ENCODE measurements around the gene CCDC88C. TPM values are rescaled to one million over a fixed set of nuclear protein-coding genes. Genes with fewer than 3 reads are reported as not detected.

The CCDC88C gene
- total RNA-seq, 2 experiments from 2014 or later, result 206 to 209 TPM

GRCh38 chr14:91390165-91390778, 27.3 kb downstream of the CCDC88C start:
- Mint-ChIP-seq H3K4me1 (peaks cover 68% of the 10 kb centered on the region), H3K27ac (peak overlapping the region; percentile 50), H3K27me3 (no peaks in the 10 kb centered on the region), H3K9me3 (no peaks in the 10 kb centered on the region), H3K4me3 (no peak overlapping the region), H3K36me3 (peaks cover 22% of the 10 kb centered on the region)
- POLR2A ChIA-PET, result interaction anchor here (0.8 kb wide), 1 partner anchor 26 kb away, joined by 3 read pairs; no protein-coding TSS in a partner anchor
- no peak for ATAC-seq (ENCODE audit: low read depth)
- no peak for DNase-seq

- H3K9me3 Mint-ChIP-seq, result no peaks in the 10 kb centered on the region
- peaks cover 19% of the 10 kb centered on the region for H3K36me3 Mint-ChIP-seq
- peak overlapping the region; percentile 61 for H3K27ac Mint-ChIP-seq
- POLR2A ChIA-PET, result interaction anchor here (1.0 to 1.1 kb wide), 2 partner anchors 12 to 27 kb away, joined by 3 read pairs; no protein-coding TSS in a partner anchor
- no peak overlapping the region for H3K4me3 Mint-ChIP-seq
- no peak for DNase-seq
- H3K4me1 Mint-ChIP-seq, result peaks cover 70% of the 10 kb centered on the region
- no peak for ATAC-seq (ENCODE audit: low read depth)
- H3K27me3 Mint-ChIP-seq, result no peaks in the 10 kb centered on the region
Measured at GRCh38 chr14:91389150-91389549, 28.5 kb downstream of the CCDC88C start.

GRCh38 chr14:91388551-91388975, 29.1 kb downstream of the CCDC88C start:
- POLR2A ChIA-PET, result interaction anchor here (1.0 to 1.3 kb wide), 5 partner anchors 9 to 27 kb away, joined by 3 to 8 read pairs (median 3); no protein-coding TSS in a partner anchor
- Mint-ChIP-seq H3K27ac (peak overlapping the region; percentile 61), H3K36me3 (peaks cover 19% of the 10 kb centered on the region), H3K4me1 (peaks cover 68% of the 10 kb centered on the region), H3K27me3 (no peaks in the 10 kb centered on the region), H3K4me3 (peak overlapping the region; percentile 28), H3K9me3 (no peaks in the 10 kb centered on the region)
- DNase-seq, result no peak
- peak; percentile 74 for ATAC-seq (ENCODE audit: low read depth)

GRCh38 chr14:91387951-91388381, 29.7 kb downstream of the CCDC88C start:
- peak overlapping the region; percentile 61 for H3K27ac Mint-ChIP-seq
- H3K27me3 Mint-ChIP-seq, result no peaks in the 10 kb centered on the region
- peak overlapping the region; percentile 28 for H3K4me3 Mint-ChIP-seq
- ATAC-seq (ENCODE audit: low read depth) (no peak), DNase-seq (no peak)
- H3K9me3 Mint-ChIP-seq, result no peaks in the 10 kb centered on the region
- peaks cover 70% of the 10 kb centered on the region for H3K4me1 Mint-ChIP-seq
- POLR2A ChIA-PET, result interaction anchor here (1.1 to 1.3 kb wide), 4 partner anchors 9 to 27 kb away, joined by 3 to 8 read pairs (median 5); no protein-coding TSS in a partner anchor
- peaks cover 19% of the 10 kb centered on the region for H3K36me3 Mint-ChIP-seq

- ATAC-seq (ENCODE audit: low read depth) (peak; percentile 28), DNase-seq (no peak)
- no peaks in the 10 kb centered on the region for H3K9me3 Mint-ChIP-seq
- peak overlapping the region; percentile 38 for H3K27ac Mint-ChIP-seq
- peaks cover 15% of the 10 kb centered on the region for H3K36me3 Mint-ChIP-seq
- POLR2A ChIA-PET, result interaction anchor here (1.0 to 1.4 kb wide), 6 partner anchors 10 to 28 kb away, joined by 3 to 8 read pairs (median 6); no protein-coding TSS in a partner anchor
- peaks cover 72% of the 10 kb centered on the region for H3K4me1 Mint-ChIP-seq
- no peaks in the 10 kb centered on the region for H3K27me3 Mint-ChIP-seq
- H3K4me3 Mint-ChIP-seq, result peak overlapping the region; percentile 40
Measured at GRCh38 chr14:91387169-91387835, 30.3 kb downstream of the CCDC88C start.

GRCh38 chr14:91385697-91386096, 31.9 kb downstream of the CCDC88C start:
- H3K4me1 Mint-ChIP-seq, result peaks cover 70% of the 10 kb centered on the region
- no peak overlapping the region for H3K27ac Mint-ChIP-seq
- DNase-seq, result no peak
- H3K36me3 Mint-ChIP-seq, result peaks cover 23% of the 10 kb centered on the region
- H3K9me3 Mint-ChIP-seq, result no peaks in the 10 kb centered on the region
- H3K4me3 Mint-ChIP-seq, result no peak overlapping the region
- ATAC-seq (ENCODE audit: low read depth), result no peak
- POLR2A ChIA-PET, result interaction anchor here (0.6 to 0.9 kb wide), 3 partner anchors 11 to 1193 kb away, joined by 3 read pairs; no protein-coding TSS in a partner anchor
- H3K27me3 Mint-ChIP-seq, result no peaks in the 10 kb centered on the region

GRCh38 chr14:91385224-91385623, 32.4 kb downstream of the CCDC88C start:
- H3K27ac Mint-ChIP-seq, result peak overlapping the region; percentile 28
- H3K9me3 Mint-ChIP-seq, result no peaks in the 10 kb centered on the region
- ATAC-seq (ENCODE audit: low read depth) (no peak), DNase-seq (no peak)
- peaks cover 70% of the 10 kb centered on the region for H3K4me1 Mint-ChIP-seq
- peaks cover 22% of the 10 kb centered on the region for H3K36me3 Mint-ChIP-seq
- H3K27me3 Mint-ChIP-seq, result no peaks in the 10 kb centered on the region
- POLR2A ChIA-PET, result interaction anchor here (0.6 to 0.9 kb wide), 2 partner anchors 13 to 1193 kb away, joined by 3 read pairs; no protein-coding TSS in a partner anchor
- H3K4me3 Mint-ChIP-seq, result no peak overlapping the region

- H3K27me3 Mint-ChIP-seq, result no peaks in the 10 kb centered on the region
- no peak for DNase-seq
- peaks cover 72% of the 10 kb centered on the region for H3K4me1 Mint-ChIP-seq
- H3K27ac Mint-ChIP-seq, result no peak overlapping the region
- H3K4me3 Mint-ChIP-seq, result no peak overlapping the region
- no peaks in the 10 kb centered on the region for H3K9me3 Mint-ChIP-seq
- no peak for ATAC-seq (ENCODE audit: low read depth)
- H3K36me3 Mint-ChIP-seq, result peaks cover 26% of the 10 kb centered on the region
- POLR2A ChIA-PET, result no interaction called here
Measured at GRCh38 chr14:91383439-91383838, 34.2 kb downstream of the CCDC88C start.

- Mint-ChIP-seq H3K4me1 (peaks cover 72% of the 10 kb centered on the region), H3K27ac (peak overlapping the region; percentile 35), H3K4me3 (no peak overlapping the region), H3K36me3 (peaks cover 22% of the 10 kb centered on the region), H3K27me3 (no peaks in the 10 kb centered on the region), H3K9me3 (no peaks in the 10 kb centered on the region)
- POLR2A ChIA-PET, result no interaction called here
- ATAC-seq (ENCODE audit: low read depth), result no peak
- DNase-seq, result no peak
Measured at GRCh38 chr14:91381801-91382670, 35.6 kb downstream of the CCDC88C start.

GRCh38 chr14:91380610-91381371, 36.8 kb downstream of the CCDC88C start:
- no peak overlapping the region for H3K4me3 Mint-ChIP-seq
- H3K36me3 Mint-ChIP-seq, result peaks cover 22% of the 10 kb centered on the region

GRCh38 chr14:91380123-91380522, 37.5 kb downstream of the CCDC88C start:
- Mint-ChIP-seq H3K36me3 (peaks cover 22% of the 10 kb centered on the region), H3K9me3 (no peaks in the 10 kb centered on the region), H3K27ac (peak overlapping the region; percentile 35), H3K4me3 (no peak overlapping the region), H3K27me3 (no peaks in the 10 kb centered on the region), H3K4me1 (peaks cover 84% of the 10 kb centered on the region)
- ATAC-seq (ENCODE audit: low read depth) (no peak), DNase-seq (no peak)
- POLR2A ChIA-PET, result no interaction called here

More at GRCh38 chr14:91380610-91381371, 36.8 kb downstream of the CCDC88C start:
- Mint-ChIP-seq H3K4me1 (peaks cover 78% of the 10 kb centered on the region), H3K27me3 (no peaks in the 10 kb centered on the region), H3K27ac (peak overlapping the region; percentile 63), H3K9me3 (no peaks in the 10 kb centered on the region)
- no peak for DNase-seq
- no peak for ATAC-seq (ENCODE audit: low read depth)
- POLR2A ChIA-PET, result no interaction called here

GRCh38 chr14:91379579-91379932, 38.1 kb downstream of the CCDC88C start:
- POLR2A ChIA-PET, result interaction anchor here (0.8 to 8.6 kb wide), 2 partner anchors 9 to 36 kb away, joined by 4 to 81 read pairs; partner anchors contain the start of gene CCDC88C
- Mint-ChIP-seq H3K9me3 (no peaks in the 10 kb centered on the region), H3K36me3 (peaks cover 19% of the 10 kb centered on the region), H3K4me1 (peaks cover 84% of the 10 kb centered on the region), H3K27ac (peak overlapping the region; percentile 35), H3K27me3 (no peaks in the 10 kb centered on the region), H3K4me3 (no peak overlapping the region)
- ATAC-seq (ENCODE audit: low read depth) (no peak), DNase-seq (no peak)

Data from activated naive CD8-positive, alpha-beta T cell treated with anti-CD3 and anti-CD28 coated beads, Interleukin-2, amount 10 ng/mL, durations not matched to agents 7 days and 5 days (primary cell).